K562 (cell line): ENCODE data around the gene ANTKMT. TPM values are rescaled to one million over a fixed set of nuclear protein-coding genes. Genes with fewer than 3 reads are reported as not detected.
A peak's percentile ranks its signal among the peaks of the same experiment; 100 is the strongest.

Experiments used
- ATAC-seq: fragments of 200-7000 bp; cut with Tn5 transposase; 3 replicates; pipeline ENCODE4 v1.9.1; 2020; ENCODE audit warnings: moderate library complexity
- BruUV-seq: library from RNA; stranded (reverse); fragments of 400-500 nt; replicated peaks from 2 replicates; lab custom pipeline; 2021; lab: Mats Ljungman, UMichigan
- CTCF ChIA-PET: fragments of 300-600 bp; formaldehyde crosslinking; extraction: SDS; loops from one replicate; lab custom pipeline; 2021; ENCODE audit warnings: low intra/inter-chr PET ratio; lab: Yijun Ruan, JAX
- POLR2A ChIA-PET: fragments of 300-600, 350-650 bp; sonication (Branson Sonifier 250); formaldehyde crosslinking; extraction: SDS; loops from one replicate; lab custom pipeline; 2021; ENCODE audit warnings: antibody characterized with exemption, inconsistent platforms; lab: Yijun Ruan, JAX
- DNase-seq, 4 experiments: peaks; one replicate each; pipeline versions ENCODE4 v3.0.0 to v3.0.0-alpha.2; 2011 to 2018; ENCODE audit warnings: low spot score in 3 of 4, mixed read lengths in 3 of 4; ENCODE audit errors: extremely low read depth in 1 of 4
- FAIRE-seq: peaks from 2 replicates; lab custom pipeline; 2011; peaks lifted over from hg19 to GRCh38; lab: Jason Lieb, UNC
- H2AFZ ChIP-seq: 2 replicates; pipeline ENCODE4 v1.6.0; 2011; ENCODE audit warnings: low read depth, low read length, control low read depth, inconsistent platforms
- H3K27ac ChIP-seq: fragments of 200-600 bp; 3 replicates; pipeline ENCODE4 v1.8.0; 2011; ENCODE audit warnings: low read depth, mild to moderate bottlenecking, control low read depth, inconsistent platforms, low read length, moderate library complexity, mixed read lengths; ENCODE audit errors: extremely low read depth
- H3K27me3 ChIP-seq, 2 experiments: fragments of 300-600 bp in 1 of 2; 2 replicates in 1 of 2; 3 replicates in 1 of 2; pipeline versions ENCODE4 v1.6.0 to v1.8.0; 2011; ENCODE audit warnings: inconsistent platforms in 2 of 2, low read length in 2 of 2, mild to moderate bottlenecking in 1 of 2, mixed read lengths in 1 of 2, moderate library complexity in 1 of 2; ENCODE audit not compliant: control insufficient read depth in 2 of 2, insufficient read depth in 2 of 2
- H3K36me3 ChIP-seq: fragments of 300-600 bp; 3 replicates; pipeline ENCODE4 v1.8.0; 2011; ENCODE audit warnings: mild to moderate bottlenecking, low read length, inconsistent platforms; ENCODE audit not compliant: control insufficient read depth, insufficient read depth
- H3K4me1 ChIP-seq, 2 experiments: fragments of 200-600 bp in 1 of 2; replicated peaks in 1 of 2; 2 replicates in 1 of 2; 3 replicates in 1 of 2; pipeline versions ENCODE4 v1.5.1 to v1.8.0; 2011; ENCODE audit warnings: inconsistent platforms in 2 of 2, low read length in 2 of 2, mild to moderate bottlenecking in 1 of 2, mixed read lengths in 1 of 2, moderate library complexity in 1 of 2; ENCODE audit not compliant: control insufficient read depth in 2 of 2, insufficient read depth in 2 of 2
- H3K4me2 ChIP-seq: 2 replicates; pipeline ENCODE4 v1.6.1; 2011; ENCODE audit warnings: low read length, control low read depth, inconsistent platforms, mixed read lengths; ENCODE audit not compliant: insufficient read depth
- H3K4me3 ChIP-seq: fragments of 200-600 bp; sonication (generic), shearing (Covaris generic); 2 replicates; pipeline ENCODE4 v1.5.1; 2016; ENCODE audit warnings: control low read depth, inconsistent platforms
- H3K79me2 ChIP-seq: fragments of 200-600 bp; 3 replicates; pipeline ENCODE4 v1.8.0; 2011; ENCODE audit warnings: low read length, inconsistent platforms; ENCODE audit not compliant: control insufficient read depth, insufficient read depth
- H3K9ac ChIP-seq, 2 experiments: 2 replicates each; pipeline versions ENCODE4 v1.6.0 to v1.6.1; 2011; ENCODE audit warnings: low read depth in 2 of 2, low read length in 2 of 2, control low read depth in 1 of 2, inconsistent platforms in 1 of 2, mild to moderate bottlenecking in 1 of 2, mixed read lengths in 1 of 2; ENCODE audit not compliant: insufficient read depth in 1 of 2
- H3K9me1 ChIP-seq: one replicate; pipeline ENCODE4 v1.6.0; 2011; ENCODE audit warnings: inconsistent platforms, mild to moderate bottlenecking, low read length, moderate library complexity; ENCODE audit not compliant: control insufficient read depth, insufficient read depth
- H3K9me3 ChIP-seq: replicated peaks from 2 replicates; pipeline ENCODE4 v1.5.1; 2011; ENCODE audit warnings: low read depth, low read length, inconsistent platforms; ENCODE audit not compliant: control insufficient read depth, insufficient read depth
- H4K20me1 ChIP-seq: replicated peaks from 2 replicates; pipeline ENCODE4 v1.6.1; 2011; ENCODE audit warnings: low read length, inconsistent platforms, mixed read lengths; ENCODE audit not compliant: control insufficient read depth, insufficient read depth
- KDM1A ChIP-seq, 2 experiments: fragments of 450-650 bp; IDR thresholded peaks; 2 replicates each; pipeline ENCODE4 v1.6.1; 2016; ENCODE audit warnings: mild to moderate bottlenecking in 2 of 2
- SREBF1 ChIP-seq: fragments of 150-350 bp; IDR thresholded peaks from 2 replicates; pipeline ENCODE4 v1.6.1; 2014; ENCODE audit warnings: antibody characterized with exemption, low read depth, low read length, borderline replicate concordance
- ZKSCAN3 ChIP-seq: fragments of 250-450 bp; sonication (Bioruptor Pico); IDR thresholded peaks from 2 replicates; pipeline ENCODE4 v1.4.0; 2020
- ZNF436 ChIP-seq: fragments of 250-450, 450-650 bp; sonication (Bioruptor Pico); formaldehyde crosslinking; IDR thresholded peaks from 2 replicates; pipeline ENCODE4 v1.7.0; 2020; ENCODE audit warnings: mild to moderate bottlenecking
- WGBS: fragments of 100-300 bp; shearing (Covaris generic); methylation state at CpG from one replicate; pipeline ENCODE4 v1.1.6; 2016; ENCODE audit warnings: low coverage, mixed read lengths; ENCODE audit not compliant: insufficient coverage; ENCODE audit errors: missing lambda C conversion rate; 5-methylcytosine and 5-hydroxymethylcytosine counted together
- in situ Hi-C: fragments of 300-500 bp; cut with MboI; formaldehyde crosslinking; loops from 4 replicates; pipeline ENCODE4 v1.15.0; 2018; ENCODE audit warnings: inconsistent platforms, mixed read lengths
- intact Hi-C: fragments of 100-400 bp; cut with micrococcal nuclease; formaldehyde crosslinking; loops from 2 replicates; pipeline ENCODE4 v1.14.2; 2022
- polyA plus RNA-seq, 8 experiments: library from polyadenylated mRNA; depleted of rRNA in 4 of 8; stranded (reverse) in 5 of 8; unstranded in 3 of 8; fragments of >200 nt; fragmentation: Nextera tagmentation in 2 of 8; fragmentation: Illumina TruSeq in 1 of 8; extraction: Ambion mirVana in 2 of 8; extraction: Trizol in 1 of 8; gene quantifications; 2 replicates each; pipeline versions ENCODE4 v1.2.1 to v1.2.3, GENCODE V29; 2011 to 2014; ENCODE audit warnings: inconsistent platforms in 1 of 8, missing spikeins in 1 of 8
- total RNA-seq, 7 experiments: library from RNA; depleted of rRNA in 6 of 7; stranded (reverse); fragments of >200 nt in 6 of 7; fragmentation: Illumina TruSeq in 2 of 7; extraction: Trizol in 2 of 7; gene quantifications; 2 replicates each; pipeline versions ENCODE4 v1.2.1 to v1.2.3, GENCODE V29; 2011 to 2021; ENCODE audit warnings: low replicate concordance in 1 of 7
- TF ChIP-seq, protein P1 (sequence below): fragments of 200-800 bp; sonication (Bioruptor generic); IDR thresholded peaks from 2 replicates; pipeline ENCODE4 v1.6.1; 2017; ENCODE audit warnings: missing genetic modification characterization, missing compliant biosample characterization

ANTKMT gene
- total and polyA plus RNA-seq, 9 of the 15 experiments (the other 6 are each of a cell fraction or from before 2014, with no cell fraction given) = 0.58 to 217 (median 19.1) TPM

DNA sequence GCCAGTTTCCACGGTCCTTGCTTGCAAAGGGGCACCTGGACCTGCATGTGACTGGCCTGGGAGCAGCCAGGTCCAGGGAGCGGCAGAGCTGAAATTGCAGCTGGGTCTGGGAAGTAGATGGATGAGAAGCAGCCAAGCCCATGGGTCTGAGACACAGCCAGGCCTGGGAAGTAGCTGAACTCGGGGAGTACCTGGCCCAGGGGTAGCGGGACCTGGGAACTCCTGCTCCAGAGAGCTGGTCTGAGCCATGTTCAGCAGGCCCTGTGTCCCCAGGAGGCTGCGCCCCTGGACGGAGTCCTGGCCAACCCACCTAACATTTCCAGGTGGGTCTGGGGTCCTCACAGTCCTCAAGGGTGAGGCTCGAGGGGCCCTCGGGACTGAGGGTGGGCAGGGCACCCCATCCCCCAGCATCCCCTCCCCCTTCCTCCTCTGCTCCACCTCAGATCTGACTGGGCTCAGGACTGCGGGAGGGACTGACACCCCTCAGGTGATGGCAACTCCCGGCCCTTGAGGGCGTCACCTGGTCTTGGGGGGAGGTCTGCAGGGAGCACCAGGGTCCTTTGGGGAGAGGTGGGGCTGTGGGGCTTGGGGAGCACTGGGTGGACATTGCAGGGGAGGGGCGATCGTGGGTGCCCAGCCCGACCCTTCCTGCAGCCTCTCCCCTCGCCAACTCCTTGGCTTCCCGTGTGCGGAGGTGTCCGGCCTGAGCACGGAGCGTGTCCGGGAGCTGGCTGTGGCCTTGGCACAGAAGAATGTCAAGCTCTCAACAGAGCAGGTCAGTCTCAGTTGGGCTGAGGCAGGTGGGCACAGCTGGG lies 42.6 kb downstream of the ANTKMT start:
- intact Hi-C loops (no loop called here), in situ Hi-C loops (no loop called here)
- TF ChIP-seq SREBF1 (no peak), ZNF436 (no peak), ZKSCAN3 (CRISPR knock-in tag) (no peak), KDM1A (IDR thresholded peaks at IDR 0.05) (0 out of 4 replicates have a peak, but pooled peaks of 1 of the 2 experiments have one; percentile 17)
- TF ChIP-seq, protein P1, sequence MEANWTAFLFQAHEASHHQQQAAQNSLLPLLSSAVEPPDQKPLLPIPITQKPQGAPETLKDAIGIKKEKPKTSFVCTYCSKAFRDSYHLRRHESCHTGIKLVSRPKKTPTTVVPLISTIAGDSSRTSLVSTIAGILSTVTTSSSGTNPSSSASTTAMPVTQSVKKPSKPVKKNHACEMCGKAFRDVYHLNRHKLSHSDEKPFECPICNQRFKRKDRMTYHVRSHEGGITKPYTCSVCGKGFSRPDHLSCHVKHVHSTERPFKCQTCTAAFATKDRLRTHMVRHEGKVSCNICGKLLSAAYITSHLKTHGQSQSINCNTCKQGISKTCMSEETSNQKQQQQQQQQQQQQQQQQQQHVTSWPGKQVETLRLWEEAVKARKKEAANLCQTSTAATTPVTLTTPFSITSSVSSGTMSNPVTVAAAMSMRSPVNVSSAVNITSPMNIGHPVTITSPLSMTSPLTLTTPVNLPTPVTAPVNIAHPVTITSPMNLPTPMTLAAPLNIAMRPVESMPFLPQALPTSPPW = peak; percentile 19; the same call in 1 of the 2 replicates
- WGBS = 31% methylated on average over 16 of the region's 21 CpGs
- Histone ChIP-seq H3K4me3 (no peak overlapping the region), H3K27me3 (peaks cover 0 to 6% of the 10 kb centered on the region in 2 experiments; a peak in 1 of 5 replicates), H4K20me1 (0 out of 2 replicates have a peak, but pooled peaks cover 3% of the 10 kb centered on the region), H3K36me3 (no peaks in the 10 kb centered on the region), H3K4me1 (peaks cover 0 to 82% of the 10 kb centered on the region in 2 experiments; a peak in 2 of 5 replicates), H3K9ac (no peak overlapping the region), H3K79me2 (no peaks in the 10 kb centered on the region), H2AFZ (no peak overlapping the region), H3K9me3 (no peaks in the 10 kb centered on the region), H3K4me2 (no peak overlapping the region), H3K27ac (no peak overlapping the region), H3K9me1 (no peaks in the 10 kb centered on the region)
- no peak for ATAC-seq
- no peak for DNase-seq
- BruUV-seq = no TSS peak
- FAIRE-seq = no peak
- ChIA-PET CTCF (no interaction called here), POLR2A (interaction anchor here (0.5 to 1.3 kb wide), 2 partner anchors 42 to 57 kb away, joined by 3 to 5 read pairs; partner anchors contain the start of gene ANTKMT)
